ENCODE measurements around the gene BEST1. TPM values are rescaled to one million over a fixed set of nuclear protein-coding genes. Genes with fewer than 3 reads are reported as not detected.

The BEST1 gene
- total RNA-seq, 1 donor from 2014 or later, result not detected

DNA sequence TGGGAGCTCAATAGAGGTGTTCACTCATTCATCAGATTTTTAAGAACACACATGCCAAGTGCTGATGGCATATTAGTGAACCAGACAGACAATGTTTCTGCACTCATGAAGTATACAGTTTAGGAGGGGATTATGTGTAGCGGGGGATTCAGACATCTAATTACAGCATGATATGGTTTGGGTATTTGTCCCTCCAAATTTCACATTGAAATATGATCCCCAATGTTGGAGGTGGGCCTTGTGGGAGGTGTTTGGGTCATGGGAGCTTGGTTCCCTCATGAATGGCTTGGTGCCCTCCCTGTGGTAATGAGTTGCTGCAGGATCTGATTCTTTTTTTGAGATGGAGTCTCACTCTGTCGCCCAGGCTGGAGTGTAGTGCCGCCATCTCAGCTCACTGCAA is 23.9 kb upstream of the BEST1 start:
- Histone ChIP-seq H4K20me1 (ENCODE audit: low read depth) (no peaks in the 10 kb centered on the region), H3K79me2 (ENCODE audit: low read depth) (no peaks in the 10 kb centered on the region), H3K4me1 (peaks cover 16% of the 10 kb centered on the region), H3K36me3 (no peaks in the 10 kb centered on the region), H2AFZ (replicated peaks) (no peak overlapping the region), H3K9me3 (ENCODE audit: low read depth) (no peaks in the 10 kb centered on the region), H3K9ac (no peak overlapping the region), H3K4me3 (no peak overlapping the region), H3F3A (ENCODE audit: low read depth) (peaks cover 22% of the 10 kb centered on the region), H3K4me2 (no peak overlapping the region), H3K27ac (no peak overlapping the region), H3K27me3 (no peaks in the 10 kb centered on the region)
- peaks cover 4% of the 10 kb centered on the region for H3K9me3 Mint-ChIP-seq
- peaks cover 7% of the 10 kb centered on the region for H3K27me3 Mint-ChIP-seq (ENCODE audit: insufficient read depth, low read depth)
- H3K4me1 Mint-ChIP-seq, result peaks cover 30% of the 10 kb centered on the region
- no peak overlapping the region for H3K4me3 Mint-ChIP-seq
- no peak for DNase-seq (ENCODE audit: low spot score)
- H3K36me3 Mint-ChIP-seq, result no peaks in the 10 kb centered on the region
- no peak overlapping the region for H3K27ac Mint-ChIP-seq
- TF ChIP-seq EZH2 (IDR thresholded peaks at IDR 0.05) (no peak), EZH2phosphoT487 (IDR thresholded peaks at IDR 0.05) (no peak)
- TF ChIP-seq, protein P1, sequence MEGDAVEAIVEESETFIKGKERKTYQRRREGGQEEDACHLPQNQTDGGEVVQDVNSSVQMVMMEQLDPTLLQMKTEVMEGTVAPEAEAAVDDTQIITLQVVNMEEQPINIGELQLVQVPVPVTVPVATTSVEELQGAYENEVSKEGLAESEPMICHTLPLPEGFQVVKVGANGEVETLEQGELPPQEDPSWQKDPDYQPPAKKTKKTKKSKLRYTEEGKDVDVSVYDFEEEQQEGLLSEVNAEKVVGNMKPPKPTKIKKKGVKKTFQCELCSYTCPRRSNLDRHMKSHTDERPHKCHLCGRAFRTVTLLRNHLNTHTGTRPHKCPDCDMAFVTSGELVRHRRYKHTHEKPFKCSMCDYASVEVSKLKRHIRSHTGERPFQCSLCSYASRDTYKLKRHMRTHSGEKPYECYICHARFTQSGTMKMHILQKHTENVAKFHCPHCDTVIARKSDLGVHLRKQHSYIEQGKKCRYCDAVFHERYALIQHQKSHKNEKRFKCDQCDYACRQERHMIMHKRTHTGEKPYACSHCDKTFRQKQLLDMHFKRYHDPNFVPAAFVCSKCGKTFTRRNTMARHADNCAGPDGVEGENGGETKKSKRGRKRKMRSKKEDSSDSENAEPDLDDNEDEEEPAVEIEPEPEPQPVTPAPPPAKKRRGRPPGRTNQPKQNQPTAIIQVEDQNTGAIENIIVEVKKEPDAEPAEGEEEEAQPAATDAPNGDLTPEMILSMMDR (IDR thresholded peaks at IDR 0.05), result no peak

DNA sequence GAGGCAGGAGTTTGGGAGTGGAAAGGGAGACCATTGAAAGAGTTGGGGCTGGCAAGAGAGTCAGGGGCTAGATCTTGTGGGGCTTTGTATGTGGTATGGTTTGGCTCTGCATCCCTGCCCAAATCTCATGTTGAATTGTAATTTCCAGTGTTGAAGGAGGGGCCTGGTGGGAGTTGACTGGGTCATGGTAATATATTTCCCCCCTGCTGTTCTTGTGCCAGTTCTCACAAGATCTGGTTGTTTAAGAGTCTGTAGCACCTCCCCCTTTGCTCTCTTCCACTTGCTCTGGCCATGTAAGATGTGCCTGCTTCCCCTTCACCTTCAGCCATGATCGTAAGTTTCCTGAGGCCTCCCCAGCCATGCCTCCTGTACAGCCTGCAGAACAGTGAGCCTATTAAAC is 22.6 kb upstream of the BEST1 start:
- H3K36me3 ChIP-seq, result no peaks in the 10 kb centered on the region
- Mint-ChIP-seq H3K27me3 (ENCODE audit: insufficient read depth, low read depth) (peaks cover 7% of the 10 kb centered on the region), H3K27ac (no peak overlapping the region), H3K36me3 (no peaks in the 10 kb centered on the region), H3K4me3 (no peak overlapping the region), H3K4me1 (peaks cover 29% of the 10 kb centered on the region), H3K9me3 (peaks cover 4% of the 10 kb centered on the region)
- H3K4me2 ChIP-seq, result no peak overlapping the region
- no peaks in the 10 kb centered on the region for H3K79me2 ChIP-seq (ENCODE audit: low read depth)
- peaks cover 22% of the 10 kb centered on the region for H3F3A ChIP-seq (ENCODE audit: low read depth)
- H3K27me3 ChIP-seq, result no peaks in the 10 kb centered on the region
- H4K20me1 ChIP-seq (ENCODE audit: low read depth), result no peaks in the 10 kb centered on the region
- H2AFZ ChIP-seq (replicated peaks), result no peak overlapping the region
- no peak for TF ChIP-seq EZH2 (IDR thresholded peaks at IDR 0.05)
- TF ChIP-seq, protein P1 (IDR thresholded peaks at IDR 0.05), result no peak
- TF ChIP-seq EZH2phosphoT487 (IDR thresholded peaks at IDR 0.05), result no peak
- H3K9me3 ChIP-seq (ENCODE audit: low read depth), result no peaks in the 10 kb centered on the region
- H3K9ac ChIP-seq, result no peak overlapping the region
- H3K4me3 ChIP-seq, result no peak overlapping the region
- H3K4me1 ChIP-seq, result peaks cover 16% of the 10 kb centered on the region
- no peak overlapping the region for H3K27ac ChIP-seq
- no peak for DNase-seq (ENCODE audit: low spot score)

DNA sequence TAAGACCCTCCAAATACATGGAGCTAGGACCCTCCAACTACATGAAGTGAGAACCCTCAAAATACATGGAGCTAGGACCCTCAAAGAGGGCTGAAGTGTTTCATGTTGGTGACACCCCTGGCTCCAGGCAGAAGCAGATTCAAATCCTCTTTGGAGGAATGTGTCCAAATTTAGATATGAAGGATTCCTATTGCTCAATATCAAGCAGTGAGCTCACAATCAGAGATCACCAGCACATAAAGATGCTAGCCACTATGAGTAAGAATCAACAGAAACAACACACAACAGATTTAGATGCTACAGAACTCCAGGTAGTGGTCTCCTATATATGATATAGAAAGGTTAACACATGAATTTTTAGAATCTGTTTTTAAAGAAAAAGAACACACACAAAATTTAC is 21.5 kb upstream of the BEST1 start:
- TF ChIP-seq EZH2phosphoT487 (IDR thresholded peaks at IDR 0.05) (no peak), EZH2 (IDR thresholded peaks at IDR 0.05) (no peak)
- TF ChIP-seq, protein P1 (IDR thresholded peaks at IDR 0.05), result no peak
- Histone ChIP-seq H3K27ac (no peak overlapping the region), H3K4me2 (no peak overlapping the region), H3K9me3 (ENCODE audit: low read depth) (no peaks in the 10 kb centered on the region), H2AFZ (replicated peaks) (no peak overlapping the region), H4K20me1 (ENCODE audit: low read depth) (no peaks in the 10 kb centered on the region), H3F3A (ENCODE audit: low read depth) (peaks cover 17% of the 10 kb centered on the region), H3K36me3 (no peaks in the 10 kb centered on the region), H3K27me3 (no peaks in the 10 kb centered on the region), H3K9ac (no peak overlapping the region), H3K4me1 (peaks cover 5% of the 10 kb centered on the region), H3K79me2 (ENCODE audit: low read depth) (no peaks in the 10 kb centered on the region), H3K4me3 (no peak overlapping the region)
- no peak overlapping the region for H3K27ac Mint-ChIP-seq
- DNase-seq (ENCODE audit: low spot score), result no peak
- H3K27me3 Mint-ChIP-seq (ENCODE audit: insufficient read depth, low read depth), result peaks cover 9% of the 10 kb centered on the region
- peaks cover 10% of the 10 kb centered on the region for H3K9me3 Mint-ChIP-seq
- peaks cover 18% of the 10 kb centered on the region for H3K4me1 Mint-ChIP-seq
- no peak overlapping the region for H3K4me3 Mint-ChIP-seq
- H3K36me3 Mint-ChIP-seq, result no peaks in the 10 kb centered on the region

Data from neural progenitor cell (in vitro differentiated cells).